GM10847 (cell line): ENCODE data around the gene ABAT.

Source experiments
- POLR2A ChIP-seq: IDR thresholded peaks from 2 replicates; pipeline ENCODE4 v1.6.1; 2011; ENCODE audit not compliant: insufficient read length; ENCODE audit errors: extremely low read depth

The ABAT gene

DNA sequence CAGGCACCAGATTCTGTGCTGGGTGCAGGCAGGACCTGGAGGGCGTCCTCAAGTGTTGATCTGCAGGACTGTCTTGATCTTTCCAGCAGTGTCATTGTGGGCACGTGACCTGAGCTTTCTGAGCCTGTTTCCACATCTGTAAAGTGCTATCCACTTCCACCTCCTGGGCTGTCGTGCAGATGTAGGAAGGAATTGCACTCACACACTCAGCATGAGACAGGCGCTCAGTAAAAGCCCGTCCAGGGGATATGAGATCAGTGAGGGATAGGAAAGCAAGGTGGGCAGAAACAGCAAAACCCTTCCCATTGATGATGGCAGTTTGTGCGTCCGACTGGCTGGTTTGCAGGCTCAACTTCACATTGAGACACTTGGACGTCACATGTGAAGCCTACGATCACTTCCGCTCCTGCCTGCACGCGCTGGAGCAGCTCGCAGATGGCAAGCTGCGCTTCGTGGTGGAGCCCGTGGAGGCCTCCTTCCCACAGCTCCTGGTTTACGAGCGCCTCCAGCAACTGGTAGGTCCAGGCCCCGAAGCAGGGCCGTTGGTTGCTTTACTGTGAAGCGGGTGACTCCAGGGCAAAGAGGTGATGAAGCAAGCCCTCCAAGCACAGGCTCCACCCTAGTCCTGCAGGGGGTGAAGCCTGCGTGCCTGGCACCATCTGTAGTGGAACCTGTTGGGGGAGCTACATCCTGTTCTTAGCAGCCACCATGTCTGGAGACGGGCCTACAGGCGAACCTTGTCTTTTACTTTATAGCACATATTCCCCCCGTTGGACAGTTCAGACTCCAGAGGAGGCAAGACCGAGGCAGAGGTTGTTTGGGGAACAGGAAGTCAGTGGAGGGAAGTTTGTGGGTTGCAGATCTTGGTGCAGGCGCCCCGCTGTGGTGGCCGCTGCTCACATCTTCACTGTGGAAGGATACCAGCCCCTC, 29.9 kb upstream of the ABAT start:
- no peak for TF ChIP-seq POLR2A

DNA sequence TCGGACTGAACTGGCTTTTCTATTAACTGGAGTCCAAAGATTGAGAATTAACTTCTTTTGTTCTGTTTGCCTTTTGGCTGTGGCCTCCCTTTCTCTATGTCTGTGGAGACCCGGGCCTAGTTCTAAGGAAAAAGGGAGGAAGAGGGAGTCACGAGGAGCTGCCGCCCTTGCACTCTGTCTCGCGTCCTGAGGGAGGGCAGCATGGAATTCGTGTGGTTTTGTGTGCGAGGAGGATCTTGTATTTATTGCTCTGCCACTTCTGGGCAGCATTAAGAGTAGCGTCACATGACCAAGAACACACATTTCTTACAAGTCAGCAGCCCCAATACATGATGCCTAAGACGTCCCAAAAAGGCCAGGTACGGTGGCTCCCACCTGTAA, 29.3 kb upstream of the ABAT start:
- TF ChIP-seq POLR2A: no peak

DNA sequence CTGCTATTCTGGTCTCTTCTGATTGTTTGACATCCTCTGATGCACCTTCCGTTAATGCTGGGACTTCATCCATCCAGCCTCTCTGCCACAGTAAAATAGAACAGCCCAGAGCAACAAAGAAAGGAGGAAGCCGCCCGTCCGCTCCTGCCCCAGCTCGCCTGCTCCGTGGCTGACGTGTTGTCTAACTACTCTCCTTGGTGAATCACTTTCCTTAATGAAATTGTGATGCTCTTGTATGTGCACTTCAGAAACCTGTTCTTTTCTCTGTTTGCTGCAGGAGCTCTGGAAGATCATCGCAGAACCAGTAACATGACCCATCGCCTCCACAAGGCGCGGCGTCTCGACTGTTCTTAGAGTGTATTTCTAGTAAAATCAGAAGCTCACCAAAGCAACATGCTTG, 28.6 kb upstream of the ABAT start:
- no peak for TF ChIP-seq POLR2A

DNA sequence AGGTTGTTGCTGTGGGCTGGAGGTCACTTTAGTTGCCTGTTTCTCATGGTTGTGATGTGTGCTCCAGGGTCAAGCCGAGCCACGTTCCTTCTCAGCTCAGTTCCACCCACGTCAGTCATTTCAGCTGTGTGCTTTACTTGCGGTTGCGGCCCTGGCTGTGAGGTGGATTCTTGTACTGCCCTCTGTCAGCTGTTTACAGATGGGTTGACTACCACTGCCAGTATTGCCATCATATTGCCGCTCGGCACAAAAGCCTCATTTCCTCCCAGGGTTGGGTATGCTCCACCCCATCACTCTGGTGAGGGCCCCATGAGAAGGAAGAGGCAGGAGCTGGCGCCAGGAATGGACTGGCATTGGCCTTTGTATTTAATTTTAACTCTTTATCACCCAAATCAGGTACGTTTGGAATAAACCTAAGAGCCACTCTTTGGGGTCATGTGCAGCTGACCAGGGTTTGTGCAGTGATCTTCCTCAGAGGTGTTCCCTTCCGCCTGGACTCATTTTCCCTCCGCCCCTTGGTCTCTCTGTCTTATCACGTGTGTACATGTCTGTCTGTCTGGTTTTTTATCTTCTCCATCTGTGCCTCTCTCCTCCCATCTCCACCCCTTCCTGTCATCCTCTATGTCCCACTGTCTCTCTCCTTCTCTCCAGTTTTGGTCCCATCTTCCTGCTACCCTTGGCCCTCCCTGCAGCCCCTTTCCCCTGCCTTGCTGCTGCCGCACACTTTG, 27.9 kb upstream of the ABAT start:
- TF ChIP-seq POLR2A: no peak

DNA sequence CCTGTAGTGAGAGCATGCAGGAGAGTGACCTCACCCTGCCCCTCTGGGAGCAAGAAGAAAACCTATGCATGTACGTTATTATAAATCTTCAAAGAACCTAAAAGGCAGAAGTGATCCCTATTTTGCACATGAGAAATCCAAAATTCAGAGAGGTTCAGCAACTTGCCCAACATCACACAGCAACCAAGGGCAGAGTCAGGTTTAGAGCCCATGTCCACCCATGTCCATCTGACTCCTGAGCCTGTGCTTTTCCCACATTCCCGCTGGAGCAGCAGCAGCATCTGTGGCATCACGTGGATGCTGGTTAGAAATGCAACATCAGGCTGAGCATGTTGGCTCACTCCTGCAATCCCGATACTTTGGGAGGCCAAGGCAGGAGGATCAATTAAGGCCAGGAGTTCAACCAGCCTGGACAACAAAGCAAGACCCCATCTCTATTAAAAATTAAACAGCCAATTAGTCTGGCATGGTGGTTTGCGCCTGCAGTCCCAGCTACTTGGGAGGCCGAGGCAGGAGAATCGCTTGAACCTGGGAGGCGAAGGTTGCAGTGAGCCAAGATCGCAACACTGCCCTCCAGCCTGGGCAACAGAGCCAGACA, 26.6 kb upstream of the ABAT start:
- no peak for TF ChIP-seq POLR2A

DNA sequence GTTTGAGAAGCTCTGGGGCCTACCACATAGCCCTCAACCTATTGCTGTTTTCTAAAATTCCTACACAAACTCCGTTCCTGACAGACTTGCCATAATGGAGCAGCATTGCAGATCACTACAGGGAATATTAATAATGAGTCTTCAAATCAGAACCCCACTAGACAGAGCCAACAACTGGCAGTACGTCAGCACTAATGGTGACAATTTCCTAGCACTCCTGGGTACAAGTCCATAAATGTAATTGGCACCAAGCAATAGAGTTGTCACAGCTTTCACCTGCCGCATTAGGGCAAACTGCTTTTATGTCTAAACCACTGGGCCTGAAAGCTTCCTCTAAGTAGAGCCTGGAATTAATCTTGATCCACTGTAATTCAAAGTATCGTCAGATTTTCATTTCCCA, 25.5 kb upstream of the ABAT start:
- no peak for TF ChIP-seq POLR2A

DNA sequence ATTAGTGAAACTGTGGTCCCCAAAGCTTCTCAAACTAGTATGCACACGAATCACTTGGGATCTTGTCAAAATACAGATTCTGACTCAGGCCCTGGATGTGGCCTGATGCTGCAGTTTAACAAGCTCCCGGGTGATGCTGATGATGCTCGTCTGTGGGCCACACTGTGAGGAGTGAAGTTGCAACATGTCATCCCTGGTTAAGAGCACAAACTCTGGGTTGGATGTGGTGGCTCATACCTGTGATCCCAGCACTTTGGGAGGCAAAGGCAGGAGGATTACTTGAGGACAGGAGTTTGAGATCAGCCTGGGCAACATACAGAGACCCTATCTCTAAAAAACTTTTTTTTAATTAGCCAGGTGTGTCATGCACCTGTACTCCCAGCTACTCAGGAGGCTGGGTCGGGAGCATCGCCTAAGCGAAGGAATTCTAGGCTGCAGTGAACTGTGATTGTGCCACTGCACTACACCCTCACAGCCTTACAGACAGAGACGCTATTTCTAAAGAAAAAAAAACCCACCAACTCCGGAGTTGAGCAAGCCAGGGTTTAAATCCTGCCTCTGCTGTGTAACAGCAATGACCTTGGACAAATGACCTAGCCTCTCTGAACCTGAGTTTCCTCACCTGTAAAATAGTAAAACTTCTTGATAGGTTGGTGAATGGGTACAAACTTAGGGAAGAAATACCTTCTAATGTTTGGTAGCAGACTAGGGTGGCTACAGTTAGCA, 24.4 kb upstream of the ABAT start:
- no peak for TF ChIP-seq POLR2A

DNA sequence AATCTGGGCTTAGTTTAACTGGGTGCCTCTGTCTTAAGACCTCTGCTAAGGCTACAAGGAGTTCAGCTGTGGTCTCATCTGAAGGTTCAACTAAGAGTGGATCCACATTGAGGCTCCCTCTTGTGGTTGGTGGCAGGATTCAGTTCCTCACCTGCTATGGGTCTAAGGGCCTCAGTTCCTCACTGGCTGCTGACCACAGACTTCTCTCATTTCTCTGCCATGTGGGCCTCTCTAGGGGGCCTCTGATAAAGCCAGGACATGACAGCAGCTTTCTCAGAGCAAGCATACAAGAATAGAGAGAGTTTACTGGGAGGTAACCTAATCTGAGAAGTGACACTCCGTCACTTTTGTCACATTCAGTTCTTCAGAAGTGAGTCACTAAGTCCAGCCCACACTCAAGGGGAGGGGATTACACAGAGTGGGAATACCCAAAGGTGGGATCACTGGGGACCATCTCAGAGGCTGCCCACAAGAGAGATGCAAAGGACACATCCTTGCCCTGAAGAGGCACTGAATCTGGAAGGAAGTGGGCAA, 19.2 kb upstream of the ABAT start:
- no peak for TF ChIP-seq POLR2A

DNA sequence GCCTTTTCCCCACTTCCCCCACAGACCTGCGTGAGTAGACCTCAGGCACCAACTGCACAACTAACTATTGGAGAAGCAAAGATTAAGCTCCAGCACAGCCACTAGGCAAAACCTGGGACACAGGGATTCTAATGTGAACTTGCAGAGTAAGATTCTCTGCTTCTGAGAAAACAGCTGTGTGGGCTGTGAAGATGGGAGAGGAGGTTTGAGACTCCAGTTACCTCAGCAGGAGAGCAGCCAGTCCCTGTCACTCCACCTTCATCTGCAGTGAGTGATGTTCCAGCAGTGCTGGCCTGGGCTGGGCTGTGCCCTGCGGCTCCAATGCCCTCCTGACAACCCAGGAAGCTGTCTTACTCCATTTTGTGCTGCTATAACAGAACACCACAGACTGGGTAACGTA, 18.0 kb upstream of the ABAT start:
- TF ChIP-seq POLR2A: no peak

DNA sequence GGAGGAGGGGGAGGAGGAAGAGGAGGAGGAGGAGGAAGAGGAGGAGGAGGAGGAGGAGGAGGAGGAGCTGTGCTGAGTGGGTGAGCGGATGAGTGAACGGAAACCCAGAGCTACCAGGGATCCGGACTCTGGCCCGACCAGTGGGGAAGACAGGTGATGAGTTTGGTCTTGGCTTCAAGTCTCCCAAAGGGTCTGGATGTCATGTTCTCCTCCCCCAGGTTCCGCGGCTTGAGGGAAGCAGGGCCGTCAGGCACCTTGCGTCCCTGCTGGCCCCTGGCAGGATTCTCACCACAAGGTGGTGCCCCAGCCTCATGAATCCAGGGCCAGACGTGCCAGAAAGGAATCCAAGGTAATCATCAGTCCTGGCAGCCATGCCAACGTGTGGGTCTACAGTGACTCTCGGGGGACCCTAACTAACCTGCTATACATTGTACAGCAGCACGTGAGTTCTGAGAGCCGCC, 13.5 kb upstream of the ABAT start:
- no peak for TF ChIP-seq POLR2A

DNA sequence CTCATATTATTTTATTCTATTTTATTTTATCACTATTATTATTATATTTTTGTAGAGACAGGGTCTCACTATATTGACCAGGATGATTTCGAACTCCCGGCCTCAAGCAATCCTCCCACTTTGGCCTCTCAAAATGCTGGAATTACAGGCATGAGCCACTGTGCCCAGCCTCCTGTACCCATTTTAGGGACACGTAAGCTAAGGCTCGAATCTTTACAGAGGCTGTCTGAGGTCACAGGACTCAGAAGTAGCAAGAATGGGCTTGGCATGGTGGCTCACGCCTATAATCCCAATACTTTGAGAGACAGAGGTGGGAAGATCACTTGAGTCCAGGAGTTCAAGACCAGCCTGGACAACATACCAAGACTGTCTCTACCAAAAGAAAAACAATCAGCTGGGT, 12.7 kb upstream of the ABAT start:
- no peak for TF ChIP-seq POLR2A

DNA sequence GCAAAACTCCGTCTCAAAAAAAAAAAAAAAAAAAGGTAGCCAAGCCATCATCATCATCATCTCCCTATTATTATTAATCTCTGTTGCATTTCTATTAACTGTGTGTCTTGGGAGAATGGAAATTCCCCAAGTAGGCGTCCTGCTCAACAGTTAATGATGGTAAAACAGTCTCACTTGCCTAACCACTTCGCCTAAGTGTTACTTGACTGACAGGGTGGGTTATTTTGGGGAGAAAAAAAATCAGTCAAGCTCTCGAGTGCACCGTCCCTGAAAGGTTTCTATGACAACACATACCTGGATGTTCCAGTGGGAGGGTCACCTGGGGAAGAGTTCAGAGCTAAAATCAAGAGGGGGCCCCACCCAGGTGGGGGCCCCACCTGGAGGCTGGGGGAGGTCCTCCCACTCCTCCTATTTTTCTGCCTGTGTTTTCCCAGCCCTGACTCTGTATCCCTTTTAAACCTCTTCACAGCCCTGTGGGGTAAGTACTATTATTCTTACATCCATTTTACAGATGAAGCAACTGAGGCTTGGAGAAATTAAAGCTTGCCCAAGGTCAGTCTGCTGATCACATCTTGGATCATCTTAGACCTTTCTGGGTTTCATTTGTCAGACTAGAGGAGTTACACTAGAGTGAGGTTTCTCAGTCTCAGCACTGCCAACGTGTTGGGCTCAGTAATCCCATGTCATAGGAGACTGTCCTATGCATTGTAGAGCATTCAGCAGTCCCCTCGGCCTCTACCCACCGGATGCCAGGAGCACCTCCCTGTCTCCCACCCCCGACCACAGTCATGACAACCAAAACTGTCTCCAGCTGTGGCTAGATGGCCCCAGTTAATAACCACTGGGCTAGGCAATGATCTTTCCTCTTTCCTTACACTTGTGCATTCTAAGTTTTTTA, 11.0 kb upstream of the ABAT start:
- no peak for TF ChIP-seq POLR2A

DNA sequence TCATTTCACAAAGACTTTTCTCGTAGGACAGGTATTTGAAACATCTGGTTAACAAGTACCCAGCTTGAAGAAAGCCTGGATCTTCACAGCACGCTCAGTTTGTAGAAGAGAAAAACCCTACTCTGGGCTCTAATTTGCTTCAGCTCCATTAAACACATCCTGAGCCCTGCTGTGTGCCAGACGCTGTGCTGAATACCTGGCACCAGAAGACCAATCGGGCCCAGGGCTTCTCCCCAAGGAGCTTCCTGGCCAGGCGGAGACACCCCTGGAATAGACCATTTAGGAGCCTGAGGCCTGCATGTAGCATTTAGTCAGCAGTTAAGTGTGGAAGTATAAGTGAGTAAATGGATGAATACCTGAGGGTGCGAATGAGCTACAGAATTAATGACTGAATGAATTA, 8.9 kb upstream of the ABAT start:
- no peak for TF ChIP-seq POLR2A

DNA sequence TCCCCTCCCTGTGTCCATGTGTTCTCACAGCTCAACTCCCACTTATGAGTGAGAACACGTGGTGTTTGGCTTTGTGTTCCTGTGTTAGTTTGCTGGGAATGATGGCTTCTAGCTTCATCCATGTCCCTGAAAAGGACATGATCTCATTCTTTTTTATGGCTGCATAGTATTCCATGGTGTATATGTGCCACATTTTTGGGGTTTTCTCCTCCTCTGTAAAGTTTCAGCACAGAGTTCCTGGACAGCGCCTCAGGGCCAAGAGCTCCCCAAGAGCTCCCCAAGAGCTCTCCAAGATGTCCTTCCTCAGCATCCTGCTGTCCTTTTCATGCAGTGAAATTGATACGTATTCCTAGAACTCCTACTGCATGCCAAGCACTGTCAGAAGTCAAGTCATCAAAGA, 6.9 kb upstream of the ABAT start:
- no peak for TF ChIP-seq POLR2A
